GM12878 (cell line): ENCODE measurements around the gene UBASH3B. TPM values are rescaled to one million over a fixed set of nuclear protein-coding genes. Genes with fewer than 3 reads are reported as not detected.

Source experiments
- ATAC-seq: fragments of 200-7000 bp; cut with Tn5 transposase; 3 replicates; pipeline ENCODE4 v1.9.1; 2020; ENCODE audit warnings: mild to moderate bottlenecking, moderate library complexity
- BruUV-seq: library from RNA; stranded (reverse); fragments of 400-500 nt; replicated peaks from 2 replicates; lab custom pipeline; 2021; lab: Mats Ljungman, UMichigan
- CTCF ChIA-PET: fragments of 300-600 bp; sonication (Branson Sonifier 250); formaldehyde crosslinking; extraction: SDS; loops from one replicate; lab custom pipeline; 2021; ENCODE audit warnings: inconsistent platforms; lab: Yijun Ruan, JAX
- POLR2A ChIA-PET: fragments of 350-600 bp; formaldehyde crosslinking; extraction: SDS; loops from one replicate; lab custom pipeline; 2021; ENCODE audit warnings: inconsistent platforms; lab: Charles Lee
- RAD21 ChIA-PET: fragments of 300-600 bp; sonication (Branson Sonifier 250); formaldehyde crosslinking; loops from one replicate; lab custom pipeline; 2023; ENCODE audit warnings: antibody characterized with exemption; ENCODE audit not compliant: unreplicated experiment; lab: Charles Lee
- SMC1A ChIA-PET: fragments of 300-600 bp; sonication (Branson Sonifier 250); formaldehyde crosslinking; loops from one replicate; lab custom pipeline; 2023; ENCODE audit not compliant: unreplicated experiment, uncharacterized antibody; lab: Charles Lee
- DNase-seq: peaks from one replicate; pipeline ENCODE4 v3.0.0-alpha.2; 2011; ENCODE audit warnings: low read depth, low spot score
- FAIRE-seq: peaks from 3 replicates; lab custom pipeline; 2011; peaks lifted over from hg19 to GRCh38; lab: Jason Lieb, UNC
- H2AFZ ChIP-seq: 2 replicates; pipeline ENCODE4 v1.6.0; 2011; ENCODE audit warnings: low read depth, low read length, control low read depth; ENCODE audit not compliant: control insufficient read depth
- H3K27ac ChIP-seq: 2 replicates; pipeline ENCODE4 v1.5.1; 2011; ENCODE audit warnings: control low read depth; ENCODE audit not compliant: control insufficient read depth, insufficient read depth
- H3K27me3 ChIP-seq, 2 experiments: replicated peaks in 1 of 2; 2 replicates each; pipeline versions ENCODE4 v1.6.0 to v1.6.1; 2011; ENCODE audit warnings: low read length in 1 of 2; ENCODE audit not compliant: control insufficient read depth in 2 of 2, insufficient read depth in 2 of 2
- H3K36me3 ChIP-seq, 2 experiments: 2 replicates each; pipeline ENCODE4 v1.5.1; 2011; ENCODE audit warnings: low read length in 1 of 2; ENCODE audit not compliant: control insufficient read depth in 2 of 2, insufficient read depth in 2 of 2
- H3K4me1 ChIP-seq: 2 replicates; pipeline ENCODE4 v1.6.1; 2011; ENCODE audit warnings: mild to moderate bottlenecking, low read length, moderate library complexity, mixed read lengths; ENCODE audit not compliant: control insufficient read depth, insufficient read depth
- H3K4me2 ChIP-seq: 2 replicates; pipeline ENCODE4 v1.6.0; 2011; ENCODE audit warnings: control low read depth; ENCODE audit not compliant: control insufficient read depth, insufficient read depth
- H3K4me3 ChIP-seq: fragments of 200-600 bp; sonication (generic); 2 replicates; pipeline ENCODE4 v1.5.1; 2016
- H3K79me2 ChIP-seq: 2 replicates; pipeline ENCODE4 v1.6.0; 2011; ENCODE audit warnings: low read length; ENCODE audit not compliant: control insufficient read depth, insufficient read depth
- H3K9ac ChIP-seq: 2 replicates; pipeline ENCODE4 v1.8.0; 2011; ENCODE audit warnings: low read length, control low read depth, mixed read lengths; ENCODE audit not compliant: control insufficient read depth, insufficient read depth
- H3K9me3 ChIP-seq: replicated peaks from 3 replicates; pipeline ENCODE4 v1.5.1; 2011; ENCODE audit warnings: mild to moderate bottlenecking, low read length; ENCODE audit not compliant: control insufficient read depth, insufficient read depth
- H4K20me1 ChIP-seq: 2 replicates; pipeline ENCODE4 v1.6.0; 2011; ENCODE audit not compliant: control insufficient read depth, insufficient read depth
- ATF7 ChIP-seq: fragments of 450-650 bp; IDR thresholded peaks from 2 replicates; pipeline ENCODE4 v1.6.1; 2016; ENCODE audit warnings: low read depth, mild to moderate bottlenecking
- ETV6 ChIP-seq, 2 experiments: fragments of 450-650 bp in 1 of 2; IDR thresholded peaks in 1 of 2; conservative IDR thresholded peaks in 1 of 2; 2 replicates each; pipeline ENCODE4 v1.6.1; 2014; ENCODE audit warnings: antibody characterized with exemption in 1 of 2, borderline replicate concordance in 1 of 2, low read depth in 1 of 2, mild to moderate bottlenecking in 1 of 2, moderate library complexity in 1 of 2
- NBN ChIP-seq: fragments of 450-650 bp; IDR thresholded peaks from 2 replicates; pipeline ENCODE4 v1.6.1; 2016
- NR2C2 ChIP-seq: IDR thresholded peaks from 2 replicates; pipeline ENCODE4 v1.6.1; 2011; ENCODE audit warnings: borderline replicate concordance, low read depth; ENCODE audit not compliant: control insufficient read depth, insufficient read length
- PBX3 ChIP-seq: IDR thresholded peaks from 2 replicates; pipeline ENCODE4 v1.6.1; 2011; ENCODE audit warnings: mild to moderate bottlenecking, low read depth, low read length, moderate library complexity; ENCODE audit not compliant: insufficient replicate concordance
- RAD21 ChIP-seq: IDR thresholded peaks from 2 replicates; pipeline ENCODE4 v1.6.1; 2011; ENCODE audit warnings: mild to moderate bottlenecking, low read depth, low read length, moderate library complexity; ENCODE audit not compliant: insufficient read depth
- TCF12 ChIP-seq: IDR thresholded peaks from 2 replicates; pipeline ENCODE4 v1.6.1; 2011; ENCODE audit warnings: low read depth, mild to moderate bottlenecking, low read length
- YY1 ChIP-seq: IDR thresholded peaks from 2 replicates; pipeline ENCODE4 v1.6.1; 2011; ENCODE audit warnings: low read depth, mild to moderate bottlenecking, low read length
- ZBED1 ChIP-seq: IDR thresholded peaks from 2 replicates; pipeline ENCODE4 v1.6.1; 2016; ENCODE audit warnings: borderline replicate concordance
- ZSCAN29 ChIP-seq: fragments of 450-650 bp; IDR thresholded peaks from 2 replicates; pipeline ENCODE4 v1.6.1; 2017; ENCODE audit warnings: mild to moderate bottlenecking, moderate library complexity
- WGBS: methylation state at CpG from one replicate; pipeline ENCODE4 v1.1.6; 2016; ENCODE audit warnings: low lambda C conversion rate; ENCODE audit not compliant: insufficient replicate concordance, insufficient coverage; ENCODE audit errors: missing lambda C conversion rate; 5-methylcytosine and 5-hydroxymethylcytosine counted together
- in situ Hi-C: fragments of 300-500 bp; cut with MboI; formaldehyde crosslinking; loops from 9 replicates; pipeline ENCODE4 v1.14.3; 2018; ENCODE audit warnings: mixed read lengths
- intact Hi-C: fragments of 100-400 bp; cut with micrococcal nuclease; formaldehyde crosslinking; loops from one replicate; pipeline ENCODE4 v1.14.2; 2022; ENCODE audit not compliant: unreplicated experiment
- polyA plus RNA-seq, 11 experiments: library from polyadenylated mRNA; depleted of rRNA in 4 of 11; unstranded in 6 of 11; stranded (reverse) in 5 of 11; fragments of >200 nt; fragmentation: Nextera tagmentation in 4 of 11; fragmentation: Illumina TruSeq in 1 of 11; extraction: Ambion mirVana in 4 of 11; extraction: Trizol in 1 of 11; gene quantifications; 1 replicate in 1 of 11; 2 replicates in 10 of 11; pipeline versions ENCODE4 v1.2.1 to v1.2.3, GENCODE V29; 2011 to 2016; ENCODE audit warnings: inconsistent platforms in 2 of 11, missing spikeins in 2 of 11, low read depth in 1 of 11
- total RNA-seq, 4 experiments: library from RNA; depleted of rRNA in 3 of 4; stranded (reverse); fragments of >200 nt in 3 of 4; fragmentation: Illumina TruSeq in 1 of 4; extraction: Trizol in 1 of 4; gene quantifications; 2 replicates each; pipeline versions ENCODE4 v1.2.1 to v1.2.3, GENCODE V29; 2013 to 2021
- TF ChIP-seq, protein P1 (sequence below), 3 experiments: IDR thresholded peaks in 2 of 3; conservative IDR thresholded peaks in 1 of 3; 2 replicates each; pipeline ENCODE4 v1.5.1; 2011; ENCODE audit warnings: low read depth in 3 of 3, low read length in 3 of 3, mild to moderate bottlenecking in 3 of 3, control low read depth in 2 of 3, moderate library complexity in 2 of 3, inconsistent platforms in 1 of 3, mixed read lengths in 1 of 3; ENCODE audit not compliant: control insufficient read depth in 2 of 3, insufficient read depth in 1 of 3; ENCODE audit errors: extremely low read depth in 1 of 3
- TF ChIP-seq, protein P2 (sequence below): fragments of 450-650 bp; IDR thresholded peaks from 2 replicates; pipeline ENCODE4 v1.6.1; 2016; ENCODE audit warnings: mild to moderate bottlenecking

The UBASH3B gene
- total and polyA plus RNA-seq, 10 of the 15 experiments (the other 5 are each of a cell fraction or from before 2014, with no cell fraction given), result 0.18 to 3.3 (median 0.57) TPM

GRCh38 chr11:122785031-122785541 is 129.6 kb downstream of the UBASH3B start:
- SMC1A ChIA-PET, result interaction anchor here (1.5 to 2.6 kb wide), 3 partner anchors 10 to 68 kb away, joined by 3 to 11 read pairs (median 6); no protein-coding TSS in a partner anchor
- Histone ChIP-seq H3K27ac (no peak overlapping the region), H4K20me1 (no peaks in the 10 kb centered on the region), H3K4me1 (no peaks in the 10 kb centered on the region), H3K27me3 (no peaks in the 10 kb centered on the region; a peak in 1 of 4 replicates), H3K4me3 (no peak overlapping the region), H3K36me3 (no peaks in the 10 kb centered on the region), H3K9me3 (no peaks in the 10 kb centered on the region), H3K4me2 (no peak overlapping the region), H3K9ac (no peak overlapping the region), H3K79me2 (no peaks in the 10 kb centered on the region), H2AFZ (no peak overlapping the region)
- FAIRE-seq (no peak), ATAC-seq (no peak), DNase-seq (no peak)
- RAD21 ChIA-PET, result interaction anchor here (1.1 to 1.5 kb wide), 2 partner anchors 69 to 236 kb away, joined by 3 to 4 read pairs; no protein-coding TSS in a partner anchor
- in situ Hi-C loops (no loop called here), intact Hi-C loops (no loop called here)
- TF ChIP-seq YY1, result no peak
- TF ChIP-seq ETV6 (conservative IDR thresholded peaks at IDR 0.05 in 1 of 2, IDR thresholded peaks at IDR 0.05 in 1 of 2; ENCODE audit: borderline replicate concordance in 1 of 2, low read depth in 1 of 2), result no peak
- no peak for TF ChIP-seq NBN
- no peak for TF ChIP-seq RAD21
- no peak for TF ChIP-seq TCF12
- POLR2A ChIA-PET, result no interaction called here
- WGBS, result 62% methylated on average over 13 of the region's 13 CpGs
- CTCF ChIA-PET, result interaction anchor here (1.5 to 7.5 kb wide), 2 partner anchors 156 to 238 kb away, joined by 3 to 78 read pairs; no protein-coding TSS in a partner anchor
- BruUV-seq, result no TSS peak

DNA sequence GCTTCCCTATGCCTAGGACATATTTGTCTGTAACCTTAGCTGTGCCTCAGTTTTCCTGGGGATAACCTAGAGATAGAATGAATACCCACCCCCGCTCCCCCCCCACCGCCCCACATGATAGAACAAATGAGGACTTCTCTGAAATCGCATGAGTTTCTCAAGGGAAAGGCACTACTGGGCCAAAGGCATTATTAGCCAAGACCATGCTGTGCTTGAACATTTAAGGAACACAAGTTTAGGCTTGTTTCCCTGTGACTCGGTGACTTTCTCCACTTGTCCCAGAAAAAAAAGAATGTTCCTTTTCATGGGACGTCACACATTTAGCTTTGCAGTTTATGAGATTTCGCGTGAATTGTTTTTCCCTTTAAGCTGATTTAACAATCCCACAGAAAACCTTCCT is 131.4 kb downstream of the UBASH3B start:
- ChIA-PET RAD21 (interaction anchor here (0.6 to 1.5 kb wide), 4 partner anchors 9 to 208 kb away, joined by 3 to 4 read pairs (median 3); no protein-coding TSS in a partner anchor), CTCF (interaction anchor here (1.1 to 13.4 kb wide), 3 partner anchors 9 to 206 kb away, joined by 3 to 490 read pairs (median 3); no protein-coding TSS in a partner anchor), POLR2A (no interaction called here), SMC1A (interaction anchor here (1.1 to 2.6 kb wide), 4 partner anchors 17 to 66 kb away, joined by 3 to 11 read pairs (median 4); no protein-coding TSS in a partner anchor)
- no TSS peak for BruUV-seq
- ATAC-seq, result no peak
- Histone ChIP-seq H3K4me1 (no peaks in the 10 kb centered on the region), H4K20me1 (no peaks in the 10 kb centered on the region), H3K27ac (no peak overlapping the region), H3K4me2 (no peak overlapping the region), H3K36me3 (no peaks in the 10 kb centered on the region), H3K9ac (no peak overlapping the region), H2AFZ (no peak overlapping the region), H3K4me3 (no peak overlapping the region), H3K9me3 (no peaks in the 10 kb centered on the region), H3K79me2 (no peaks in the 10 kb centered on the region), H3K27me3 (no peaks in the 10 kb centered on the region; a peak in 1 of 4 replicates)
- 38% methylated on average over 7 of the region's 7 CpGs for WGBS
- intact Hi-C loops (no loop called here), in situ Hi-C loops (no loop called here)
- FAIRE-seq, result no peak
- no peak for DNase-seq
- TF ChIP-seq ATF7, result no peak
- TF ChIP-seq, protein P1, sequence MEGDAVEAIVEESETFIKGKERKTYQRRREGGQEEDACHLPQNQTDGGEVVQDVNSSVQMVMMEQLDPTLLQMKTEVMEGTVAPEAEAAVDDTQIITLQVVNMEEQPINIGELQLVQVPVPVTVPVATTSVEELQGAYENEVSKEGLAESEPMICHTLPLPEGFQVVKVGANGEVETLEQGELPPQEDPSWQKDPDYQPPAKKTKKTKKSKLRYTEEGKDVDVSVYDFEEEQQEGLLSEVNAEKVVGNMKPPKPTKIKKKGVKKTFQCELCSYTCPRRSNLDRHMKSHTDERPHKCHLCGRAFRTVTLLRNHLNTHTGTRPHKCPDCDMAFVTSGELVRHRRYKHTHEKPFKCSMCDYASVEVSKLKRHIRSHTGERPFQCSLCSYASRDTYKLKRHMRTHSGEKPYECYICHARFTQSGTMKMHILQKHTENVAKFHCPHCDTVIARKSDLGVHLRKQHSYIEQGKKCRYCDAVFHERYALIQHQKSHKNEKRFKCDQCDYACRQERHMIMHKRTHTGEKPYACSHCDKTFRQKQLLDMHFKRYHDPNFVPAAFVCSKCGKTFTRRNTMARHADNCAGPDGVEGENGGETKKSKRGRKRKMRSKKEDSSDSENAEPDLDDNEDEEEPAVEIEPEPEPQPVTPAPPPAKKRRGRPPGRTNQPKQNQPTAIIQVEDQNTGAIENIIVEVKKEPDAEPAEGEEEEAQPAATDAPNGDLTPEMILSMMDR (IDR thresholded peaks at IDR 0.05 in 2 of 3, conservative IDR thresholded peaks at IDR 0.05 in 1 of 3; ENCODE audit: control insufficient read depth in 2 of 3, extremely low read depth in 1 of 3, insufficient read depth in 1 of 3, low read depth in 3 of 3, low read length in 3 of 3), result no peak
- TF ChIP-seq, protein P2, sequence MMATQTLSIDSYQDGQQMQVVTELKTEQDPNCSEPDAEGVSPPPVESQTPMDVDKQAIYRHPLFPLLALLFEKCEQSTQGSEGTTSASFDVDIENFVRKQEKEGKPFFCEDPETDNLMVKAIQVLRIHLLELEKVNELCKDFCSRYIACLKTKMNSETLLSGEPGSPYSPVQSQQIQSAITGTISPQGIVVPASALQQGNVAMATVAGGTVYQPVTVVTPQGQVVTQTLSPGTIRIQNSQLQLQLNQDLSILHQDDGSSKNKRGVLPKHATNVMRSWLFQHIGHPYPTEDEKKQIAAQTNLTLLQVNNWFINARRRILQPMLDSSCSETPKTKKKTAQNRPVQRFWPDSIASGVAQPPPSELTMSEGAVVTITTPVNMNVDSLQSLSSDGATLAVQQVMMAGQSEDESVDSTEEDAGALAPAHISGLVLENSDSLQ, result no peak
- TF ChIP-seq ZSCAN29, result no peak
- TF ChIP-seq ZBED1, result no peak
- no peak for TF ChIP-seq PBX3
- no peak for TF ChIP-seq NR2C2
